ENCODE results near the gene LTO1. TPM values are rescaled to one million over a fixed set of nuclear protein-coding genes. Genes with fewer than 3 reads are reported as not detected.

Gene LTO1
- total RNA-seq, 1 donor from 2014 or later, result 35.2 TPM

DNA sequence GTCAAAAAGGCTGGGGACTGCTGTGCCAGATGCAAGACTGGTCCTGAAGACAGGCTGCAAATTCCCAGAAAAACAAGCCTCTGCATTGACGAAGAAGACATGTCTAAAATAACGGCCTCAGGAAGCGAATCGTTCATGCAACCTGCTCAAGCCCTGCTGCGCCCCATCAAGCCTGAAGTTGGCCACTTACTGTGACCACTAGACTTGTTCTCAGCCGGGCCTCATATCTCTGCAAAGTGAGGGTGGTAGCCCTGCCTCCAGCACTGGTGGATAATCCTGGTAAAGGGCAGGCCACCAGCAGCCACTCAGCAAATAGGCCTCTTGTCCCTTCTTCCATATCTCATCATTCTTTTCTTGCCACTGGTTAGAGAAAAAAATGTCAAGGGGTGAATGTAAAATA lies 11.8 kb downstream of the LTO1 start:
- DNase-seq (ENCODE audit: low spot score), result peak; percentile 30
- ATAC-seq, result no peak
- intact Hi-C loops (cut with DNase I), result no loop called here

- no peak for ATAC-seq
- intact Hi-C loops (cut with DNase I), result no loop called here
- DNase-seq (ENCODE audit: low spot score), result peak; percentile 43
Observed at GRCh38 chr11:69662806-69663205, 12.3 kb downstream of the LTO1 start.

GRCh38 chr11:69662021-69662698 lies 13.0 kb downstream of the LTO1 start:
- intact Hi-C loops (cut with DNase I), result no loop called here
- no peak for ATAC-seq
- peak; percentile 42 for DNase-seq (ENCODE audit: low spot score)

DNA sequence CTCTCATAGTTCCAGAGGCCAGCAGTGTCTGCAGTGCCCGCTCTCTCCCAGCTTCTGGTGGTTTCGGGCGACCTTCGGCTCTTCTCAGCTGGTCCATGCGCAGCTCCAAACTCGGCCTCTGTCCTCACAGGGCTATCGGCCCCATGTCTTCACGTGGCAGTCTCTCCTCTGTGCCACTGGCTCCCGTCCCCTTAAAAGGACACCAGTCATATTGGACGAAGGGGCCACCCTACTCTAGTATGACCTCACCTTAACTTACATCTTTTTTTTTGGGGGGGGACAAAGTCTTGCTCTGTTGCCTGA lies 13.8 kb downstream of the LTO1 start:
- DNase-seq (ENCODE audit: low spot score) (no peak), ATAC-seq (no peak)
- intact Hi-C loops (cut with DNase I), result no loop called here

DNA sequence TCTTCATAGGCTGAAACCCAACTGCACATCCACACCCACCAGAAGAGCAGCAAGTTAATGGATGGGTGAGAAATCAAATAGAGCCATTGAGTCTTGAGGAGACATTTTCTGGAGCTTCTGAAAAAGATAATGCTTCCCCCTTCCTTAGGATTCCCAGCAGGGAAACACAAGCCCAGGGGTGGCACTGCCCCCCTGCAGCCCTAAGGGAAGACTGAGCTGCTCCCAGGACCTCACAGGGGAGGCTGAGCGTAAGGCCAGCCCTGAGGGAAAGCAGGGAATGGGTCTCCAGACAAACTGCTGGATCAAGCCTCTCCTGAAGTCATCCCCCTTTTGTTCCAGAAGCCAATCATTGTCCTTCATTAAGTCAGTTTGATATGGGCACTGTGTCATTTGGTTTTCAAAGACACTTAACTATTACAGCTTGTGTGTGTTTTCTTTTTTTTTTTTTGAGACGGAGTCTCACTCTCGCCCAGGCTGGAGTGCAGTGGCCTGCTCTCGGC lies 15.1 kb downstream of the LTO1 start:
- intact Hi-C loops (cut with DNase I), result no loop called here
- DNase-seq (ENCODE audit: low spot score) (peak; percentile 14), ATAC-seq (no peak)

- intact Hi-C loops (cut with DNase I), result loop anchor here (5.0 kb wide), 1 partner anchor 557 kb away; no protein-coding TSS in a partner anchor
Observed at GRCh38 chr11:69659591-69659990, 15.6 kb downstream of the LTO1 start.

DNA sequence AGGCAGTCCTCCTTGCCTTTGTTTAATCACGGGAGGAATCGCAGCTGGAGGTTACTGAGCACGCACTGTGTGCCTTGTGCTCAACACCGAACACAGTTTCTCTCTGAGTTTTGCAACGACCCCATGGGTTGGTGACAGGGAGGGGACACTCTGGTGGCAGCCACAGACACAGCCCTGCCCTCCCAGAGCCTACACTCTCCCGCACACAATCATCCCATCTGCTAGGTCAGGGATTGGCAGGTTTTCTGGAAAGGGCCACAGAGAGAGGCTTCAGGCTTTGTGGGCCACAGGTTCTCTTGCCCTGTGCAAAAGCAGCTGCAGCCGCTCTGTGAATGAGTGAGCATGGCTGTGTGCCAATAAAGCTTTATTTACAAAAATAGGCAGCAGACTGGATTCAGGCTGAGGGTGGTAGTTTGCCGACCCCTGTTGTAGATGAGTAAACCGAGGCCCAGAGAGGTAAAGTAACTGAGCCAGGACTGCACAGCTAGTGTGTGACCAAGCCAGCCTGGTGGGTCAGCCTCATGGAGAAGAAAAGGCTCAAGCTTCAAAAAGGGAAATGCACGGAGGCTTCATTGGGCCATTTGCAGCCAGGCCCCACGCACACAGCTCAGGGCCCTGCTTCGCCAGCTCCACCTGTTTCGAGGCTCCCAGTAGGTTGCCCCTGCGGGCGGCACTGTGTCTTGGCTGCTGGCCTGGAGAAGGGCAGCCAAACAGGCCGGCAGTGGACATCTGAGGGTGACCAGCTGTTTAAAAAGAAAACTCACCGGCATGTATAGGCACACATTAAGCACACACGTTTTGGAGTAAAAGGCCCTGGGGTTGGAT lies 16.3 kb downstream of the LTO1 start:
- intact Hi-C loops (cut with DNase I), result loop anchor here (5.0 kb wide), 1 partner anchor 557 kb away; no protein-coding TSS in a partner anchor
- ATAC-seq (no peak), DNase-seq (ENCODE audit: low spot score) (peak; percentile 28)

More at GRCh38 chr11:69659591-69659990, 15.6 kb downstream of the LTO1 start:
- no peak for ATAC-seq
- peak; percentile 47 for DNase-seq (ENCODE audit: low spot score)

- intact Hi-C loops (cut with DNase I), result loop anchor here (5.0 kb wide), 1 partner anchor 556 kb away; no protein-coding TSS in a partner anchor
- peak; percentile 47 for ATAC-seq
- DNase-seq (ENCODE audit: low spot score), result peak; percentile 60
Observed at GRCh38 chr11:69657911-69658625, 17.1 kb downstream of the LTO1 start.

GRCh38 chr11:69657456-69657910 lies 17.7 kb downstream of the LTO1 start:
- intact Hi-C loops (cut with DNase I), result loop anchor here (5.0 kb wide), 1 partner anchor 555 kb away; no protein-coding TSS in a partner anchor
- peak; percentile 50 for DNase-seq (ENCODE audit: low spot score)
- ATAC-seq, result no peak

DNA sequence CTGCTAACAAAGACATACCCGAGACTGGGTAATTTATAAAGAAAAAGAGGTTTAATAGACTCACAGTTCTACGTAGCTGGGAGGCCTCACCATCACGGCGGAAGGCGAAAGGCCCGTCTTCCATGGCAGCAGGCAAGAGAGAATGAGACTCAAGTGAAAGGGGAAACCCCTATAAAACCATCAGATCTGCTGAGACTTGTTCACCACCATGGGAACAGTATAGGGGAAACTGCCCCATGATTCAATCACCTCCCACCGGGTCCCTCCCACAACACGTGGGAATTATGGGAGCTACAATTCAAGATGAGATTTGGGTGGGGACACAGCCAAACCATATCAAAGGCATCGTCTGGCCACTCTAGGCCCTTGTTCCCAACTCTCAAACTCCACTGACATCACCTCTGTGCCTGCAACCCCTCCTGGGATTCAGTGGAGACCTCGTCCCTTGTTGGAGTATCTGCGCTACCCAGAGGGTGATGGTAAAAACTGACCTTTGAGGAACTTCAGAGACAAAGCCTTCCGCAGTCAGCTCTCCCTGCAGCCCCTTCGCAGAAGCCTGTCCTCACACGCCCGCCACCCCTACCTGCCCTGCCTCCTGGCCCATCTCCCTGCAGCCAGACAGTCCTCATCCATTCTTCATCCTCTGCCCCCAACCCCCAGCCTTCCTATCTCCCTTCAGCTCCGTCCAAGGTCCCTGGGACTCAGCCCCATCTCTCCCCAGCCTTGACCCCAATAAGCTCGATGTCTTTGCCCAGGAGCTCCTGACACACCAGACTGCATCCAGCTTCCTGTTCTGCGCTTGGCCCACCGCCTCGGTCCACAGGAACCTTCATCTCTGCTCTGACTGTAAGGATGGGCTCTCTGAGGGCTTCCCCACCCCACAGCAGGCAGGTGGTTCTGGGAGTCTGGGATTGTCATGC lies 18.4 kb downstream of the LTO1 start:
- ATAC-seq (no peak), DNase-seq (ENCODE audit: low spot score) (no peak)
- intact Hi-C loops (cut with DNase I), result loop anchor here (5.0 kb wide), 1 partner anchor 554 kb away; no protein-coding TSS in a partner anchor

DNA sequence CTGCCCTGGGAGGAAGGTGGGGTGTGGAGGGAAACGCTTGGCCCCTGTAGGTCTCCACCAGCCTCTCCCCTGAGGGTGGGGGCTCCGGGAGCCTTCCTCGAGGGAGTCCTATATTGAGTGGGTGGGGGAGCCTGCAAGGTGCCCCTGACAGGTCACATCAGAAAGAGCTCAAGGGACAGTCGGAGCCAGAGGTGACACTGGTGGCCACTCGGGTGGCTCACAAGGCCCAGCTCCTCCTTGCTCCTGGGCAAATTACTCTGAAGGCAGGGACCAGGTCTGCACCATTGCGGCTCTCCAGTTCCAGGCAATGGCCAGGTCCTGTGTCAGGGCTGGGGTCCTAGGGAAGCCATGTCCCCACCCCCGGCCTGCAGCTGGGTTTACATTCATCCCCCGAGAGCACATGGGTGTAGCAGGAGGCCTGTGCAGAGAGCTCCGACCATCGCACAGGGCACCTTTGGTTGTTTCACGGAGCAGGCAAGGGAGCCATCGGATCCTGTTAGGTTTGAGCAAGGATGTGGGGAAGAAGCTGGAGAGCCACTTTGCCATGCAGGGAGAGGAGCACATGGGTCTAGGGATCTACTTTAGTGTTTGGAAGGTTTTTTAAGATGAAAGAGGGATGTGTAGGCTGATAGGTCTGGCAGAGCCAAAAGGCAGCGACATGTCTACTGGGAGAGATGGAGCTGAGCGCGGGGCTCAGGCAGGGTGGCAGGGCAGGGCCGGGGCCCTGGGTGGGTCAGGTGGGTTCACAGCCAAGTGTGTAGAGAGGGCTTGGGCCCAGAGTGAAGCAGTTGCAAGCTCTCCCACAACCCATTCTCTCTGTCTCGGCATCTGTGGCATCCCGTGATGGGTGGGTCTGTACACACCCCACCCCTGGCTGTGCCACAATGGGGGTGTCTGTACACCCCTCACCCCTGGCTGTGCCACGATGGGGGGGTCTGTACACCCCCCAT lies 19.4 kb downstream of the LTO1 start:
- ATAC-seq (peak; percentile 11), DNase-seq (ENCODE audit: low spot score) (no peak)
- intact Hi-C loops (cut with DNase I), result loop anchor here (5.0 kb wide), 1 partner anchor 553 kb away; no protein-coding TSS in a partner anchor

DNA sequence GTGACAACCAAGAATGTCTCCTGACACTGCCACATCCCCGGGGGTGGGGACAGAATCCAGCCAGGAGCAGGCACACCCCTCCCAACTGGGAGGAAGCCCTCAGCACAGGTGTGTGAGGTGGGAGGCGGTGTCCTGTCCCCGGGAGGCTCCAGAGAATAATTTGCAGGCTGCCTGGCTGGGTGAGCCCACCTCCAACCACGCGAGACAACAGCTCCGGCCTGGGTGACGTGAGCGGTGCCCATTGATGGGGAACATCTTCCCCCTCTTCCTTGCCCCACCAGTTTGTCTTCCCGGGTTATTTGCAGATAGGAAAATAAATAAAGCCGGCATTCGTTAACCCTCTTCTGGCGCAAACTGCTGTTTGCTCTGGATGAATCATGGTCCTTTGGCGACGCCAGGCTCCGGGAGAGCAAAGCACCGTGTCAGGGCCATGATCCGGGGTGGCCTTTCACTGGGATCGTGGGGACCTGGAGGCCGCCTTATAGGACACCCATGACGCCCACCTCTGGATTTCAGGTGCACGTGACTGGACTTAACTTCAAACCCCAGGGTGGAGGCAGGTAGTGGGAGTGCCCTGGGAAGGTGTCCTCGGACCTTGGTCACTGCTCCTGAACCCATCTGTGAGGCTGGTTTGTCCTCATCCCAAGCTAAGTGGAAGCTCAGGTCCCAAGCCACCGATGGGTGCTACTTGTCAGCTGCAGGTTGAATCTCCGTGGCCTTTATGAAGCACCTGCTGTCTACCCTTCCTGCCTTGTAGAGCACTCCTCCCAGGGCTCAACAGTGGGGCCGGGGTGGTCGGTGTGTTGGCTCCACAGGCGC lies 20.3 kb downstream of the LTO1 start:
- intact Hi-C loops (cut with DNase I), result loop anchor here (5.0 kb wide), 1 partner anchor 553 kb away; no protein-coding TSS in a partner anchor
- no peak for ATAC-seq
- DNase-seq (ENCODE audit: low spot score), result peak; percentile 56

- DNase-seq (ENCODE audit: low spot score), result peak; percentile 56
- ATAC-seq, result no peak
- intact Hi-C loops (cut with DNase I), result no loop called here
Observed at GRCh38 chr11:69654001-69654659, 21.0 kb downstream of the LTO1 start.

DNA sequence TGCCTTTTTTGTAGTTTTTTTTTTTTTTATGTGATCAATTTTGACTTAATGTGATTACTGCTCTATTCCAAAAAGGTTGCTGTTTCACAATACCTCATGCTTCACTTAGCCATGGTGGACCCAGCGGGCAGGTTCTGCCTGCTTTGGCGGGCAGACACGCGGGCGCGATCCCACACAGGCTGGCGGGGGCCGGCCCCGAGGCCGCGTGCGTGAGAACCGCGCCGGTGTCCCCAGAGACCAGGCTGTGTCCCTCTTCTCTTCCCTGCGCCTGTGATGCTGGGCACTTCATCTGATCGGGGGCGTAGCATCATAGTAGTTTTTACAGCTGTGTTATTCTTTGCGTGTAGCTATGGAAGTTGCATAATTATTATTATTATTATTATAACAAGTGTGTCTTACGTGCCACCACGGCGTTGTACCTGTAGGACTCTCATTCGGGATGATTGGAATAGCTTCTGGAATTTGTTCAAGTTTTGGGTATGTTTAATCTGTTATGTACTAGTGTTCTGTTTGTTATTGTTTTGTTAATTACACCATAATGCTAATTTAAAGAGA lies 21.7 kb downstream of the LTO1 start:
- intact Hi-C loops (cut with DNase I), result no loop called here
- ATAC-seq, result no peak
- DNase-seq (ENCODE audit: low spot score), result no peak

DNA sequence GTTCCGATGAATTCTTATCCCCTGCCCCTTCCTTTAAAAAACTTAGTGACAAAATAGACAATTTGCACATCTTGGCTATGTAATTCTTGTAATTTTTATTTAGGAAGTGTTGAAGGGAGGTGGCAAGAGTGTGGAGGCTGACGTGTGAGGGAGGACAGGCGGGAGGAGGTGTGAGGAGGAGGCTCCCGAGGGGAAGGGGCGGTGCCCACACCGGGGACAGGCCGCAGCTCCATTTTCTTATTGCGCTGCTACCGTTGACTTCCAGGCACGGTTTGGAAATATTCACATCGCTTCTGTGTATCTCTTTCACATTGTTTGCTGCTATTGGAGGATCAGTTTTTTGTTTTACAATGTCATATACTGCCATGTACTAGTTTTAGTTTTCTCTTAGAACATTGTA lies 22.2 kb downstream of the LTO1 start:
- DNase-seq (ENCODE audit: low spot score) (no peak), ATAC-seq (no peak)
- intact Hi-C loops (cut with DNase I), result no loop called here

All from sciatic nerve (tissue), 2 donors.